Epidermal melanocyte (primary cell): ENCODE data around the gene CCR9.

Experiments
- DNase-seq: peaks from one replicate; pipeline ENCODE4 v3.0.0; 2011; ENCODE audit warnings: low spot score; ENCODE audit not compliant: insufficient read length

The CCR9 gene

GRCh38 chr3:45936261-45936660 is 49.9 kb downstream of the CCR9 start:
- DNase-seq = no peak

GRCh38 chr3:45937206-45938042 is 51.1 kb downstream of the CCR9 start:
- DNase-seq = no peak

GRCh38 chr3:45938043-45938435 is 51.7 kb downstream of the CCR9 start:
- no peak for DNase-seq

- peak; percentile 68 for DNase-seq
Observed at GRCh38 chr3:45938864-45939263, 52.5 kb downstream of the CCR9 start.

GRCh38 chr3:45939341-45939771 is 53.0 kb downstream of the CCR9 start:
- DNase-seq = no peak

- DNase-seq = no peak
Observed at GRCh38 chr3:45940004-45940780, 53.8 kb downstream of the CCR9 start.

GRCh38 chr3:45940781-45941365 is 54.5 kb downstream of the CCR9 start:
- DNase-seq = no peak

- no peak for DNase-seq
Observed at GRCh38 chr3:45942051-45942825, 55.9 kb downstream of the CCR9 start.

GRCh38 chr3:45943207-45943846 is 57.0 kb downstream of the CCR9 start, which contains the start of gene CXCR6:
Gene CXCR6, plus strand, starts transcription at chr3:45943464. Its CDS starts 3,018 bp downstream, at chr3:45946482.
- no peak for DNase-seq

GRCh38 chr3:45944830-45945620 is 58.7 kb downstream of the CCR9 start:
- no peak for DNase-seq

GRCh38 chr3:45946307-45946706 is 60.0 kb downstream of the CCR9 start:
- DNase-seq = no peak

GRCh38 chr3:45946875-45947274 is 60.5 kb downstream of the CCR9 start:
- DNase-seq = no peak

- DNase-seq = no peak
Observed at GRCh38 chr3:45947361-45947760, 61.0 kb downstream of the CCR9 start.

- DNase-seq = peak; percentile 46
Observed at GRCh38 chr3:45948311-45948781, 62.0 kb downstream of the CCR9 start.

- DNase-seq = no peak
Observed at GRCh38 chr3:45948881-45949280, 62.5 kb downstream of the CCR9 start.

- DNase-seq = no peak
Observed at GRCh38 chr3:45949432-45949831, 63.1 kb downstream of the CCR9 start.

- DNase-seq = no peak
Observed at GRCh38 chr3:45950131-45950530, 63.8 kb downstream of the CCR9 start.

- DNase-seq = no peak
Observed at GRCh38 chr3:45950686-45951600, 64.6 kb downstream of the CCR9 start.

- DNase-seq = no peak
Observed at GRCh38 chr3:45951946-45952345, 65.6 kb downstream of the CCR9 start.
